GM18517 (cell line): Measurements from ENCODE around the gene HSF5.
"Not testable (repeated sequence)": the region's sequence is repeated elsewhere in the genome, so short reads cannot be mapped to it uniquely, and the experiment has no call there.

Experiments
- ATAC-seq: cut with Tn5 transposase; IDR thresholded peaks from one replicate; pipeline ENCODE4 v1.9.1; 2021; ENCODE audit warnings: mild to moderate bottlenecking, moderate library complexity; ENCODE audit not compliant: unreplicated experiment

Gene HSF5

DNA sequence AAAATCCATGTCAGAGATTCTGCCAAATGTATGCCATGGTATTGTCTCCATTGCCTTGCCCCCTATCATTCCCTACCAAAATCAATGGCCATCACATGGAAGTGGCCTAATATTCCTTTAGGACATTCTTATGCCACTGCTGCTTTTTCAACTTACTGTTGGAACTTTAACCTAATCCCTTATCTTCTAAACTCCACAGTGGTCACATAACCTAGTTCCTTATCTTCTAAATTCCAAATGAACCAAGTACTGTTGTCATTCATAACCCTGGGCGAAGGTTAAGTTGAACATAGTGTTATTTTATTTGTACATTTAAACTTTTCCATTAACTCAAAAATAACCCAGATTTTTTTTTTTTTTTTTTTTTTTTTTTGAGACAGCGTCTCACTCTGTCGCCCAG is 3.6 kb downstream of the HSF5 start:
- ATAC-seq, result no peak

DNA sequence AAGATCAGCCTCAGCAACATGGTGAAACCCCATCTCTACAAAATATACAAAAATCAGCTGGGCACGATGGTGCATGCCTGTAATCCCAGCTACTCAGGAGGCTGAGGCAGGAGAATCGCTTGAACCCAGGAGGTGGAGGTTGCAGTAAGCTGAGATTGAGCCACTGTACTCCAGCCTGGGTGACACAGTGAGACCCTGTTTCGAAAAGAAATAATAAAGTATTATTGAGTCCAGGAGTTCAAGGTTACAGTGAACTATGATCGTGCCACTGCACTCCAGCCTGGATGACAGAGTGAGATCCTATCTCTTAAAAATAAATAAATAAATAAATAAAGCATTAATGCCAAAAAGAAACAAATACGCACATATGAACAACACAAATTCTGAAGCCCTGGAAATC is 6.4 kb downstream of the HSF5 start:
- ATAC-seq, result not testable (repeated sequence)

DNA sequence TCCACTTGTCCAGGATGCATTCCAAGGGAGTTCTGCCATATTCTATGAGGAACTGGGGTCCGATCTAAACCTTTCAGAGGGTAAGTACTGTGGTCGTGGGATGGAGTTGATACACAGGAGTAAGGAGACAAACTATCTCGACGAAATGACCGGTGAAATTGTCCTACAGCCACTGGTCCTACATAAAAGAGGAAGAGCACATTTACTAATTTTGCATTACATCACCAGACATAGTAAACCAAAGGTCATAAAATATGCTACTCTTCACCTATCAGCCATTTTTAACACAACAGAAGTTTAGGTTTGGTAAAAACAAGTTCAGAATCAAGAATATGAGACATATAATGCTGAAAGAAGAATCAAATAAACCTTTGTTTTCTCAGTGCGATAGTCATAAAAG is 8.1 kb downstream of the HSF5 start:
- ATAC-seq, result no peak

GRCh38 chr17:58476812-58477211 is 11.4 kb downstream of the HSF5 start:
- no peak for ATAC-seq

DNA sequence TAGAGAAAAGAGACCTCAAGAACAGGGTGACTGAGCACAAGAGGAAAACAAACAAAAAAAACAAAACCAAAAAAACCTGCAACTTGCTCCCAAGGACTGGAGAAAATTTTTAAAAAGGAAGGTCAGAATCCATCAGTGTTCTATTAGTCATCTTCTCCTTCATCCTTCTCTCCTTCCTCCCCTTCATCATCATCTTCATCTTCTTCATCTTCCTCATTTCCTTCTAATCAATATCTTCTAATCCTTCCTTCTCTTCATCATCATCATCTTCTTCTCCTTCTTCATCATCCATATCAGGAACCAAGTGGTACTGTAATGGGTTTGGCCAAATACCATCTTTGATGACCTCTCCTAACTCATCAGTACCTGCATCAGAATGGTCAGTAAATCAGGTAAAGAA is 12.2 kb downstream of the HSF5 start:
- no peak for ATAC-seq

GRCh38 chr17:58470356-58470755 is 17.9 kb downstream of the HSF5 start:
- ATAC-seq, result no peak

GRCh38 chr17:58468944-58469343 is 19.3 kb downstream of the HSF5 start:
- ATAC-seq, result no peak

DNA sequence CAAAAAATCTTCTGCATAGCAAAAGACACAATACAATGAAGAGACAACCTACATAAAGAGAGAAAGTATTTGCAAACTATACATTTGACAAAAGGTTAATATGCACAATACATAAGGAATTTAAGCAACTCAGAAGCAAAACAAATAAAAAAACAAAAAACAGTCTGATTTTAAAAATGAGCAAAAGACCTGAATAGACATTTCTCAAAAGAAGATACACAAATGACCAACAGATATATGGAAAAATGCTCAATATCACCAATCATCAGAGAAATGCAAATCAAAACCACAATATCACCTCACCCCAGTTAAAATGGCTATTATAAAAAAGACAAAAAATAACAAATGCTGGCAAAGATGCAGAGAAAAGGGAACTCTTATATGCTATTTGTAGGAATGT is 32.7 kb downstream of the HSF5 start:
- no peak for ATAC-seq

GRCh38 chr17:58452738-58453137 is 35.5 kb downstream of the HSF5 start:
- ATAC-seq, result no peak

DNA sequence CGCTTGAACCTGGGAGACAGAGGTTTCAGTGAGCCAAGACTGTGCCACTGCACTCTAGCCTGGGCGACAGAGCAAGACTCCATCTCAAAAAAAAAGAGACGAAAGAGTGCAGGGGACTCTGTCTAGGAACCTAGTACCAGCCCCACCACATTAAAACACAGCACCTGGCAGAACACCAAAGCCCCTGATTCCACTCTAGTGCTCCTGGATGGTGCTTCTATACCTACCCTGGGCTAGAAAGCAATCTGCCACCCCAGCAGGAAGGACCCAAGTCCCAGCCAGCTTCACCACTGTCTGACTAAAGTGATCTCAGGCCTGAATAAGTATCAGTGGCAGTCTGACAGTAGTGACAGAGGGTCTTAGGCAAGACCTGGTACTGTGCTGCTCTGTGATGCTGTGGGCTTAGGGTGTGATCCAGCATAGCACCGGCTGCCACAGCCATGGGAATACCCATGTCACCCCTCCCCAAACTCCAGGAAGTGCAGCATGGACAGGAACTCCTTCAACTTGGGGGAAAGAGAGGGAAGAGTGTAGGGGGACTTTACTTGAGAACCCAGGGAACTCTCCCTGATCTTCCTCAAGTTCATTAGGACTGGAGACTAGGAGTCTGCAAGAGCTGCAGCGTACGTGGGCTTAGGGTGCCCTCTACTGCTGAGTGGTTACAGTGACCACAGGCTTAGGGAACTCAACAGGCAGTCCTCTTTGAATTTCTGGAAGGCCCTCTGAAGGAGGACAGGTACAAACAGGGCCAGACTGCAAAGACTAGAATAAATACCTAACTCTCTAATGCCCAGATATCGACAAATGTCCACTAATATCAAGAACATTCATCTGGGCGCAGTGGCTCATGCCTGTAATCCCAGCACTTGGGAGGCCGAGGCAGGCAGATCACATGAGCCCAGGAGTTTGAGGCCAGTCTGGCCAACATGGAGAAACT is 40.9 kb downstream of the HSF5 start:
- ATAC-seq, result no peak

DNA sequence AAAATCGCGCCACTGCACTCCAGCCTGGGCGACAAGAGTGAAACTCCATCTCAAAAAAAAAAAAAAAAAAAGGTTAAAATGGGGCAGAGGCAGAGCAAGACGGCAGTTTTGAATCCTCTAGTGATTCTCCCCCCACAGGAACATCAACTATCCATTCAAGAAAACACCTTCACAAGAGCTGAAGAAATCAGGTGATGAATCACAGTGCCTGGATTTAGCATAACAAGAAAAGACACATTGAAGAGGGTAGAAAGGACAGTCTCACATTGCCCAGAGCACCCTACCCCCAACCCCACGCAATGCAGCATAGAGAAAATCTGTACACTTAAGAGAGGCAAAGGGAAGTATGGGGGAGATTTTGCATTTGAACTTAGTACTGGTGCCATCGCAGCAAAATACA is 42.1 kb downstream of the HSF5 start:
- ATAC-seq, result no peak

GRCh38 chr17:58436805-58437239 is 51.4 kb downstream of the HSF5 start:
- no peak for ATAC-seq

GRCh38 chr17:58436245-58436644 is 52.0 kb downstream of the HSF5 start:
- ATAC-seq, result no peak

DNA sequence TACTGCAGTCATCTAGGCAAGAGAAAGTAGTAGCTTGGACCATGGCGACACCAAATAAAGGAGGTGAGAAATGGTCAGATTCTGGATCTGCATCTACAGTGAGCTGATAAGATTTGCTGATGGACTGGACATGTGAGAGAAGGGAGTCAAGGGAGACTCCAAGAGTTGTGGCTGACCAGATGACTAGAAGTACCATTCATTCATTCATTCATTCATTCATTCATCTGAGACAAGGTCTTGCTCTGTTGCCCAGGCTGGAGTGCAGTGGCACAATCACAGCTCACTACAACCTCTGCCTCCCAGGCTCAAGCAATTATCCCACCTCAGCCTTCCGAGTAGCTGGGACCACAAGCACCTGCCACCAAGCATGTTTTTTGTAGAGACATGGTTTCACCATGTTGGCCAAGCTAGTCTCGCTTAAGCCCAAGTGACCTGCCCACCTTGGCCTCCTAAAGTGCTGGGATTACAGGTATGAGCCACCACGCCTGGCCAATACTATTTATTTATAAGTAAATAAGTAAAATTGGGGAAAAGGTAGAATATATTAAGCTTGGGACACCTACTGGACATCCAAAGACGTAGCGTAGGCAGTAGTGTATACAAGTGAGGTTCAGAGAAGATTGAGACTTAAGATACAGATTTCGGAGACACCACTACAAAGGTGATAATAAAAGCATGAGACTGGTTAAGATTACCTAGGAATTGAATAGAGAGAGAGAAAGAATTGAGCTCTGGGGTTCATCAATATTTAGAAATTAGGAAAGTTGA is 55.2 kb downstream of the HSF5 start:
- no peak for ATAC-seq

DNA sequence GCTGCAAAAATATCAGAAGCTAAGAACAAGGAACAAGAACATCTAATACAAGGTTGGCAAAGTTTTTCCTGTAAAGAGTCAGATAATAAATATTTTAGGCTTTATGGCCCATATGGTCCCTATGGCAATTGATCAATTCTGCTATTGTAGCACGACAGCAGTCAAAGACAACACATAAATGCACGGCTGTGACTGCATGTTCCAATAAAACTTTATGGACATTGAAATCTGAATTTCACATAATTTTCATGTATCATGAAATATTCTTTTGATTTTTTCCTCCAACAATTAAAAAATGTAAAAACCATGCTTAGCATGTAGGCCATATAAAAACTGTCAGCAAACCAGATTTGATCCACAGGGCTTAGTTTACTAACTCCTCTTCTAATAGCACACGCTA is 60.4 kb downstream of the HSF5 start:
- no peak for ATAC-seq

- no peak for ATAC-seq
Observed at GRCh38 chr17:58421711-58422110, 66.5 kb downstream of the HSF5 start.

GRCh38 chr17:58420827-58421226 is 67.4 kb downstream of the HSF5 start:
- no peak for ATAC-seq

GRCh38 chr17:58417300-58418092 is 70.7 kb downstream of the HSF5 start, which contains the start of gene RNF43:
Gene RNF43 (minus strand): TSS chr17:58417534. CDS start chr17:58415577, 1,957 bp downstream.
- ATAC-seq, result peak; percentile 91

- ATAC-seq, result no peak
Observed at GRCh38 chr17:58416937-58417299, 71.3 kb downstream of the HSF5 start.

GRCh38 chr17:58416396-58416795 is 71.8 kb downstream of the HSF5 start:
- ATAC-seq, result no peak

DNA sequence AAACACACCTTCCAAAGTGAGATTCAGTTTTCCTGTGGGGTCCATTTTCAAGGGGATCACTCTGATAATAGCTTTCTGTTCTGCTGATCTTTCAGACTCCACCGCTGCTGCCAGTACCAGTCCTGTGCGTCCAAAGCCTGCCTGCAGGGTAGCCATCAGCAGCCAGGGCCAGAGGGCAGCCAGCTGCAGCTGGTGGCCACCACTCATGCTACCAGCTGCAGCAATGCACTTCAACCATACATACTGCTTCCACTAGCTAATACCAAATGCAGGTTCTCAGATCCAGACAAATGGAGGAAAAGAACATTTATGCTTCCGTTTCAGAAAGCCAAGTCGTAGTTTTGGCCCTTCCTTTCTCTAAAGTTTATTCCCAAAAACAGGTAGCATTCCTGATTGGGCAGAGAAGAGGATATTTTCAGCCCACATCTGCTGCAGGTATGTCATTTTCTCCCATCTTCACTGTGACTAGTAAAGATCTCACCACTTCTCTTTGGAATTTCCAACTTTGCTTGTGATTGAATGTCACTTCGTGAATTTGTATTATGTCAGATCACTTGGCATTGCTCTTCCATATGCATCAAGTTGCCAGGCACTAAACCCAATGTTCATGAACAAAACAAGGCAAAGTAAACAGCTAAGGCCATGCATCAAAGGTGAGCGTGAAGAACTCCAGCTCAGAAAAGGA is 72.7 kb downstream of the HSF5 start:
- ATAC-seq, result no peak
